Astrocyte (in vitro differentiated cells and primary cell): Measurements from ENCODE around the gene MAPK11. TPM values are rescaled to one million over a fixed set of nuclear protein-coding genes. Genes with fewer than 3 reads are reported as not detected.

ENCODE experiments used
- DNase-seq: peaks from one replicate; pipeline ENCODE4 v3.0.0-alpha.2; 2010; ENCODE audit warnings: low read depth
- FAIRE-seq: peaks from 2 replicates; lab custom pipeline; 2011; peaks lifted over from hg19 to GRCh38; lab: Jason Lieb, UNC
- H2AFZ ChIP-seq: 2 replicates; pipeline ENCODE4 v1.6.0; 2012; ENCODE audit warnings: low read depth, low read length, inconsistent platforms
- H3K27ac ChIP-seq: 2 replicates; pipeline ENCODE4 v1.5.1; 2011; ENCODE audit warnings: low read depth, low read length, inconsistent platforms
- H3K27me3 ChIP-seq: 2 replicates; pipeline ENCODE4 v1.6.0; 2011; ENCODE audit warnings: low read length, inconsistent platforms; ENCODE audit not compliant: insufficient read depth
- H3K36me3 ChIP-seq: 2 replicates; pipeline ENCODE4 v1.5.1; 2011; ENCODE audit warnings: low read length, inconsistent platforms; ENCODE audit not compliant: insufficient read depth
- H3K4me1 ChIP-seq: 2 replicates; pipeline ENCODE4 v1.5.1; 2011; ENCODE audit warnings: low read length, inconsistent platforms; ENCODE audit not compliant: insufficient read depth
- H3K4me2 ChIP-seq: 2 replicates; pipeline ENCODE4 v1.6.0; 2012; ENCODE audit warnings: low read length, inconsistent platforms
- H3K4me3 ChIP-seq: 2 replicates; pipeline ENCODE4 v1.5.1; 2011; ENCODE audit warnings: low read depth, mild to moderate bottlenecking, low read length, inconsistent platforms; ENCODE audit not compliant: insufficient read depth
- H3K79me2 ChIP-seq: 2 replicates; pipeline ENCODE4 v1.6.0; 2012; ENCODE audit warnings: mild to moderate bottlenecking, low read length, inconsistent platforms; ENCODE audit not compliant: insufficient read depth
- H3K9ac ChIP-seq: 2 replicates; pipeline ENCODE4 v1.6.0; 2012; ENCODE audit warnings: mild to moderate bottlenecking, low read length, inconsistent platforms
- H3K9me3 ChIP-seq: 2 replicates; pipeline ENCODE4 v1.5.1; 2012; ENCODE audit warnings: low read depth, mild to moderate bottlenecking, low read length, inconsistent platforms; ENCODE audit not compliant: insufficient read depth
- H4K20me1 ChIP-seq: 2 replicates; pipeline ENCODE4 v1.6.0; 2012; ENCODE audit warnings: low read length, inconsistent platforms; ENCODE audit not compliant: insufficient read depth
- H3K27ac Mint-ChIP-seq: one replicate; pipeline ENCODE4 v1.8.0; 2021; ENCODE audit warnings: mild to moderate bottlenecking, mixed read lengths; ENCODE audit not compliant: unreplicated experiment
- H3K27me3 Mint-ChIP-seq: one replicate; pipeline ENCODE4 v1.8.0; 2021; ENCODE audit warnings: low read depth, mixed read lengths; ENCODE audit not compliant: unreplicated experiment
- H3K36me3 Mint-ChIP-seq: one replicate; pipeline ENCODE4 v1.8.0; 2021; ENCODE audit warnings: low read depth, mixed read lengths; ENCODE audit not compliant: unreplicated experiment
- H3K4me1 Mint-ChIP-seq: one replicate; pipeline ENCODE4 v1.8.0; 2021; ENCODE audit warnings: low read depth, mixed read lengths; ENCODE audit not compliant: unreplicated experiment
- H3K4me3 Mint-ChIP-seq: one replicate; pipeline ENCODE4 v1.8.0; 2021; ENCODE audit warnings: mild to moderate bottlenecking, moderate library complexity, mixed read lengths; ENCODE audit not compliant: unreplicated experiment
- H3K9me3 Mint-ChIP-seq: one replicate; pipeline ENCODE4 v1.8.0; 2021; ENCODE audit warnings: mild to moderate bottlenecking, mixed read lengths; ENCODE audit not compliant: unreplicated experiment
- EZH2 ChIP-seq: IDR thresholded peaks from 2 replicates; pipeline ENCODE4 v1.6.1; 2012; ENCODE audit warnings: mild to moderate bottlenecking, low read length, inconsistent platforms; ENCODE audit not compliant: insufficient read depth
- total RNA-seq: library from RNA; stranded (reverse); gene quantifications from 2 replicates; pipeline ENCODE4 v1.2.1, GENCODE V29; 2021
- TF ChIP-seq, protein P1 (sequence below): IDR thresholded peaks from 2 replicates; pipeline ENCODE4 v1.5.1; 2011; ENCODE audit warnings: low read depth, mild to moderate bottlenecking, inconsistent platforms, low read length, moderate library complexity; ENCODE audit not compliant: insufficient read depth

The MAPK11 gene
- total RNA-seq, 1 donor from 2014 or later, result 19.6 TPM

- Mint-ChIP-seq H3K4me3 (no peak overlapping the region), H3K36me3 (peaks cover 8% of the 10 kb centered on the region), H3K27ac (no peak overlapping the region), H3K4me1 (peaks cover under 1% of the 10 kb centered on the region), H3K9me3 (no peaks in the 10 kb centered on the region), H3K27me3 (peaks cover 3% of the 10 kb centered on the region)
- TF ChIP-seq EZH2, result no peak
- TF ChIP-seq, protein P1, sequence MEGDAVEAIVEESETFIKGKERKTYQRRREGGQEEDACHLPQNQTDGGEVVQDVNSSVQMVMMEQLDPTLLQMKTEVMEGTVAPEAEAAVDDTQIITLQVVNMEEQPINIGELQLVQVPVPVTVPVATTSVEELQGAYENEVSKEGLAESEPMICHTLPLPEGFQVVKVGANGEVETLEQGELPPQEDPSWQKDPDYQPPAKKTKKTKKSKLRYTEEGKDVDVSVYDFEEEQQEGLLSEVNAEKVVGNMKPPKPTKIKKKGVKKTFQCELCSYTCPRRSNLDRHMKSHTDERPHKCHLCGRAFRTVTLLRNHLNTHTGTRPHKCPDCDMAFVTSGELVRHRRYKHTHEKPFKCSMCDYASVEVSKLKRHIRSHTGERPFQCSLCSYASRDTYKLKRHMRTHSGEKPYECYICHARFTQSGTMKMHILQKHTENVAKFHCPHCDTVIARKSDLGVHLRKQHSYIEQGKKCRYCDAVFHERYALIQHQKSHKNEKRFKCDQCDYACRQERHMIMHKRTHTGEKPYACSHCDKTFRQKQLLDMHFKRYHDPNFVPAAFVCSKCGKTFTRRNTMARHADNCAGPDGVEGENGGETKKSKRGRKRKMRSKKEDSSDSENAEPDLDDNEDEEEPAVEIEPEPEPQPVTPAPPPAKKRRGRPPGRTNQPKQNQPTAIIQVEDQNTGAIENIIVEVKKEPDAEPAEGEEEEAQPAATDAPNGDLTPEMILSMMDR, result no peak
- peak overlapping the region; percentile 10 for H3K4me3 ChIP-seq
- DNase-seq (no peak), FAIRE-seq (no peak)
- no peaks in the 10 kb centered on the region for H3K36me3 ChIP-seq
- H3K79me2 ChIP-seq, result no peaks in the 10 kb centered on the region
- H2AFZ ChIP-seq, result no peak overlapping the region
- no peak overlapping the region for H3K9ac ChIP-seq
- peaks cover 22% of the 10 kb centered on the region for H4K20me1 ChIP-seq
- no peaks in the 10 kb centered on the region for H3K9me3 ChIP-seq
- peaks cover 21% of the 10 kb centered on the region for H3K4me1 ChIP-seq
- peak overlapping the region; percentile 77 for H3K4me2 ChIP-seq
- no peaks in the 10 kb centered on the region for H3K27me3 ChIP-seq
- H3K27ac ChIP-seq, result no peak overlapping the region
These were observed 2.4 kb downstream of the MAPK11 start for GRCh38 chr22:50267591-50268390.

GRCh38 chr22:50266994-50267393, 3.2 kb downstream of the MAPK11 start:
- Mint-ChIP-seq H3K4me3 (no peak overlapping the region), H3K4me1 (no peaks in the 10 kb centered on the region), H3K27ac (no peak overlapping the region), H3K9me3 (no peaks in the 10 kb centered on the region), H3K27me3 (peaks cover 3% of the 10 kb centered on the region), H3K36me3 (peaks cover 8% of the 10 kb centered on the region)
- no peaks in the 10 kb centered on the region for H3K27me3 ChIP-seq
- H2AFZ ChIP-seq, result no peak overlapping the region
- DNase-seq (no peak), FAIRE-seq (no peak)
- peaks cover 17% of the 10 kb centered on the region for H4K20me1 ChIP-seq
- no peak overlapping the region for H3K4me2 ChIP-seq
- H3K9me3 ChIP-seq, result no peaks in the 10 kb centered on the region
- H3K4me1 ChIP-seq, result peaks cover 28% of the 10 kb centered on the region
- no peak overlapping the region for H3K9ac ChIP-seq
- no peak overlapping the region for H3K27ac ChIP-seq
- H3K36me3 ChIP-seq, result no peaks in the 10 kb centered on the region
- H3K4me3 ChIP-seq, result no peak overlapping the region
- no peaks in the 10 kb centered on the region for H3K79me2 ChIP-seq
- TF ChIP-seq EZH2, result no peak
- TF ChIP-seq, protein P1, result no peak
